NT2/D1 (cell line): ENCODE data around the gene DSC1.

Experiments
- SUZ12 ChIP-seq: IDR thresholded peaks from 2 replicates; pipeline ENCODE4 v1.6.1; 2011; ENCODE audit not compliant: insufficient read length, insufficient read depth; ENCODE audit errors: extremely low read depth
- YY1 ChIP-seq: IDR thresholded peaks from 2 replicates; pipeline ENCODE4 v1.6.1; 2011; ENCODE audit not compliant: insufficient read length, insufficient read depth
- ZNF274 ChIP-seq: IDR thresholded peaks from 2 replicates; pipeline ENCODE4 v1.6.1; 2011; ENCODE audit warnings: mild to moderate bottlenecking, low read depth, low read length

- no peak for TF ChIP-seq YY1
- no peak for TF ChIP-seq ZNF274
- no peak for TF ChIP-seq SUZ12
These were observed 32.4 kb upstream of the DSC1 start for GRCh38 chr18:31195063-31195462.
